PFSK-1 (cell line): Measurements from ENCODE around the gene FAM3B.

Experiments used
- FOXP2 ChIP-seq: optimal IDR thresholded peaks from 2 replicates; pipeline ENCODE3; 2011; ENCODE audit warnings: borderline replicate concordance, control low read depth, inconsistent platforms; ENCODE audit not compliant: insufficient read depth; ENCODE audit errors: extremely low read length, extremely low read depth
- POLR2AphosphoS5 ChIP-seq: IDR thresholded peaks from 2 replicates; pipeline ENCODE4 v1.6.1; 2012; ENCODE audit warnings: low read depth, mild to moderate bottlenecking, control low read depth, low read length, moderate library complexity
- REST ChIP-seq, 2 experiments: IDR thresholded peaks; 2 replicates each; pipeline versions ENCODE4 v1.6.1 to v1.8.0; 2011 to 2012; ENCODE audit warnings: low read depth in 2 of 2, low read length in 2 of 2, control low read depth in 1 of 2, inconsistent platforms in 1 of 2, mild to moderate bottlenecking in 1 of 2, moderate library complexity in 1 of 2; ENCODE audit not compliant: insufficient read depth in 1 of 2
- SIN3A ChIP-seq: IDR thresholded peaks from 2 replicates; pipeline ENCODE4 v1.6.1; 2012; ENCODE audit warnings: mild to moderate bottlenecking, low read length, moderate library complexity, borderline replicate concordance; ENCODE audit not compliant: insufficient read depth
- TAF1 ChIP-seq: IDR thresholded peaks from 2 replicates; pipeline ENCODE4 v1.6.1; 2012; ENCODE audit warnings: low read length, control low read depth, borderline replicate concordance; ENCODE audit not compliant: insufficient read depth

- TF ChIP-seq REST (IDR thresholded peaks at IDR 0.05; ENCODE audit: insufficient read depth in 1 of 2, low read depth in 2 of 2, low read length in 2 of 2) (no peak), POLR2AphosphoS5 (no peak), SIN3A (no peak), TAF1 (no peak), FOXP2 (no peak)
These were observed 28.8 kb downstream of the FAM3B start for GRCh38 chr21:41345356-41345755.
